Nephron (organoid): ENCODE results near the gene HDAC9.

Source experiments
- H3K27ac Mint-ChIP-seq, 3 experiments: 2 replicates each; pipeline ENCODE4 v1.8.0; 2020; ENCODE audit warnings: mixed read lengths in 3 of 3, mild to moderate bottlenecking in 2 of 3, moderate library complexity in 1 of 3
- H3K27me3 Mint-ChIP-seq: 2 replicates; pipeline ENCODE4 v1.8.0; 2021; ENCODE audit warnings: low read depth, mild to moderate bottlenecking, moderate library complexity, mixed read lengths
- H3K36me3 Mint-ChIP-seq: 2 replicates; pipeline ENCODE4 v1.8.0; 2020; ENCODE audit warnings: low read depth, mixed read lengths
- H3K4me1 Mint-ChIP-seq: 2 replicates; pipeline ENCODE4 v1.8.0; 2020; ENCODE audit warnings: mixed read lengths
- H3K4me3 Mint-ChIP-seq, 3 experiments: 2 replicates each; pipeline ENCODE4 v1.8.0; 2020; ENCODE audit warnings: mild to moderate bottlenecking in 3 of 3, mixed read lengths in 3 of 3, moderate library complexity in 2 of 3
- H3K9me3 Mint-ChIP-seq: 2 replicates; pipeline ENCODE4 v1.8.0; 2020; ENCODE audit warnings: mixed read lengths
- TF ChIP-seq, protein P1 (sequence below), 3 experiments: fragments of 200-600 bp; sonication (generic); IDR thresholded peaks; one replicate each; pipeline ENCODE4 v1.5.0; 2021; ENCODE audit warnings: antibody characterized with exemption in 3 of 3; ENCODE audit not compliant: unreplicated experiment in 3 of 3

HDAC9 gene

DNA sequence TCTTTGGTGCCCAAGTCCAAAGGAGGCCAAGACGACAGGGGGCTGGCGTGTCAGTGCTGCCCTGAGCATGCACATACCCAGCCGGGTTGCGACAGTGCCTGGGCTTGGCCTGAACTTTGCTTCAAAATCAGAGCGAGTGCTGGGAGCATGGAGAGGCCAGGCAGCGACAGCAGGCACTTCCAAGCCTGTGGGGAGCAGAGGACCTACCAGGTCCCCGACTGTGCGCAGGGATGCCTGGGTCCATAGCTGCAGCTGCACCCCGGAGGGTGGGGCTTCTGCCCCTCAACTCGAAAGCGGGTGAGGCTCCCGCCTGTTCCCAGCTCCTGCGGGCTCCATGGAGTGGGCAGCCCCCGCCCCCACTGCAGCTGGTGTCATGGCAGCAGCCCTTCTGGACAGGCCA is 79.1 kb downstream of the HDAC9 start:
- H3K27ac Mint-ChIP-seq, result no peak overlapping the region
- no peaks in the 10 kb centered on the region for H3K27me3 Mint-ChIP-seq
- TF ChIP-seq, protein P1, sequence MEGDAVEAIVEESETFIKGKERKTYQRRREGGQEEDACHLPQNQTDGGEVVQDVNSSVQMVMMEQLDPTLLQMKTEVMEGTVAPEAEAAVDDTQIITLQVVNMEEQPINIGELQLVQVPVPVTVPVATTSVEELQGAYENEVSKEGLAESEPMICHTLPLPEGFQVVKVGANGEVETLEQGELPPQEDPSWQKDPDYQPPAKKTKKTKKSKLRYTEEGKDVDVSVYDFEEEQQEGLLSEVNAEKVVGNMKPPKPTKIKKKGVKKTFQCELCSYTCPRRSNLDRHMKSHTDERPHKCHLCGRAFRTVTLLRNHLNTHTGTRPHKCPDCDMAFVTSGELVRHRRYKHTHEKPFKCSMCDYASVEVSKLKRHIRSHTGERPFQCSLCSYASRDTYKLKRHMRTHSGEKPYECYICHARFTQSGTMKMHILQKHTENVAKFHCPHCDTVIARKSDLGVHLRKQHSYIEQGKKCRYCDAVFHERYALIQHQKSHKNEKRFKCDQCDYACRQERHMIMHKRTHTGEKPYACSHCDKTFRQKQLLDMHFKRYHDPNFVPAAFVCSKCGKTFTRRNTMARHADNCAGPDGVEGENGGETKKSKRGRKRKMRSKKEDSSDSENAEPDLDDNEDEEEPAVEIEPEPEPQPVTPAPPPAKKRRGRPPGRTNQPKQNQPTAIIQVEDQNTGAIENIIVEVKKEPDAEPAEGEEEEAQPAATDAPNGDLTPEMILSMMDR (IDR thresholded peaks at IDR 0.05; ENCODE audit: unreplicated experiment in 3 of 3), result no peak
- no peak overlapping the region for H3K4me3 Mint-ChIP-seq
- peaks cover 6% of the 10 kb centered on the region for H3K4me1 Mint-ChIP-seq
- H3K9me3 Mint-ChIP-seq, result no peaks in the 10 kb centered on the region
- no peaks in the 10 kb centered on the region for H3K36me3 Mint-ChIP-seq

- H3K27ac Mint-ChIP-seq, result no peak overlapping the region
- H3K4me1 Mint-ChIP-seq, result peaks cover 9% of the 10 kb centered on the region
- no peaks in the 10 kb centered on the region for H3K27me3 Mint-ChIP-seq
- no peak overlapping the region for H3K4me3 Mint-ChIP-seq
- TF ChIP-seq, protein P1 (IDR thresholded peaks at IDR 0.05; ENCODE audit: unreplicated experiment in 3 of 3), result no peak
- no peaks in the 10 kb centered on the region for H3K9me3 Mint-ChIP-seq
- no peaks in the 10 kb centered on the region for H3K36me3 Mint-ChIP-seq
Measured at GRCh38 chr7:18575622-18576572, 80.3 kb downstream of the HDAC9 start.

DNA sequence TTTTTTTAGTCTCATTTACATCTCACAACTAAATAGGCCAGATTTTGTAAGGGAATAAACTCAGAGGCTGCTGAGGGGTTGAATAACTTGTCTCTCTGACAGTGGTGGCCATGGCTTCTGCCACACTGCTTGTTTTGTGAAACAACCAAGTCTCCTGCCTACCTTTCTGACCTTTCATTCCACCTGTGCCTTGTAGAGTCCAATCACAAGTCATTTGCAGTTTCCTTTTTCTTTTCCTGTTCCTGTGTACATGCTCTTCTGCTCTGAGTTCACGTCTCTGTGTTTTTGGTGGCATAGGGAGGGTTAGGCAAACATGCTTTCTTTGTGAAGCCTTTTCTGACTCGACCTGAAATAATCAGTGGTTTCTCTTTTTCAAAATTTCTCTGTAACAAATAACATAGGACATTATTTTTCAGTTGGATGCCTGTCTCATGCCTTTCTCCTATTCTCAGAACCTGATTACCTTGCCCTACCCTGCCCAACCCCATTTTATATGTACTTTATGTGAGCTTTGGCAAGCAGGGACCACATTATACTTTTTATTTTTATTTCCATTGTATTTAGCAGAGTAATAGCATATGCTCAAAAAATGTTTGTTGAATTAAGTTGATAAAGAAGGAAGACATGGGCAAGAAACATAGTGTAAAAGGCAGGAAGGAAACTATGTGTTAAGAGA is 81.7 kb downstream of the HDAC9 start:
- no peak overlapping the region for H3K27ac Mint-ChIP-seq
- no peaks in the 10 kb centered on the region for H3K9me3 Mint-ChIP-seq
- no peaks in the 10 kb centered on the region for H3K27me3 Mint-ChIP-seq
- no peak overlapping the region for H3K4me3 Mint-ChIP-seq
- H3K36me3 Mint-ChIP-seq, result no peaks in the 10 kb centered on the region
- TF ChIP-seq, protein P1 (IDR thresholded peaks at IDR 0.05; ENCODE audit: unreplicated experiment in 3 of 3), result no peak
- H3K4me1 Mint-ChIP-seq, result peaks cover 14% of the 10 kb centered on the region

- Mint-ChIP-seq H3K4me3 (no peak overlapping the region), H3K4me1 (peaks cover 14% of the 10 kb centered on the region), H3K27me3 (no peaks in the 10 kb centered on the region), H3K36me3 (no peaks in the 10 kb centered on the region), H3K27ac (no peak overlapping the region), H3K9me3 (no peaks in the 10 kb centered on the region)
- TF ChIP-seq, protein P1 (IDR thresholded peaks at IDR 0.05; ENCODE audit: unreplicated experiment in 3 of 3), result no peak
Measured at GRCh38 chr7:18579698-18580097, 84.1 kb downstream of the HDAC9 start.

- H3K27me3 Mint-ChIP-seq, result no peaks in the 10 kb centered on the region
- no peaks in the 10 kb centered on the region for H3K9me3 Mint-ChIP-seq
- H3K4me1 Mint-ChIP-seq, result peaks cover 10% of the 10 kb centered on the region
- no peaks in the 10 kb centered on the region for H3K36me3 Mint-ChIP-seq
- no peak overlapping the region for H3K27ac Mint-ChIP-seq
- no peak overlapping the region for H3K4me3 Mint-ChIP-seq
- TF ChIP-seq, protein P1 (IDR thresholded peaks at IDR 0.05; ENCODE audit: unreplicated experiment in 3 of 3), result no peak
Measured at GRCh38 chr7:18580950-18581349, 85.4 kb downstream of the HDAC9 start.
